HEK293 (cell line): ENCODE data around the gene PIK3R5.

Source experiments
- CTCF ChIP-seq: fragments of 450-650 bp; formaldehyde crosslinking; IDR thresholded peaks from 2 replicates; pipeline ENCODE4 v1.5.1; 2016; ENCODE audit warnings: missing biosample characterization, missing genetic modification characterization
- HOXA7 ChIP-seq: sonication (generic); formaldehyde crosslinking; IDR thresholded peaks from 2 replicates; pipeline ENCODE4 v1.8.1; 2022; ENCODE audit warnings: missing genetic modification reagents, borderline replicate concordance
- ZNF426 ChIP-seq: fragments of 450-650 bp; formaldehyde crosslinking; IDR thresholded peaks from 2 replicates; pipeline ENCODE4 v1.5.1; 2017; ENCODE audit warnings: missing biosample characterization, missing genetic modification characterization, mild to moderate bottlenecking, inconsistent platforms, moderate library complexity
- ZNF558 ChIP-seq: fragments of 450-650 bp; formaldehyde crosslinking; IDR thresholded peaks from 2 replicates; pipeline ENCODE4 v1.5.1; 2016; ENCODE audit warnings: missing biosample characterization, missing genetic modification characterization
- ZNF561 ChIP-seq: fragments of 450-650 bp; IDR thresholded peaks from 2 replicates; pipeline ENCODE4 v1.5.1; 2018; ENCODE audit warnings: missing biosample characterization, missing genetic modification characterization, borderline replicate concordance
- ZNF623 ChIP-seq: fragments of 450-650 bp; formaldehyde crosslinking; IDR thresholded peaks from 2 replicates; pipeline ENCODE4 v1.5.1; 2016; ENCODE audit warnings: missing biosample characterization, missing genetic modification characterization
- ZNF658 ChIP-seq: fragments of 450-650 bp; formaldehyde crosslinking; IDR thresholded peaks from 2 replicates; pipeline ENCODE4; 2016; ENCODE audit warnings: missing biosample characterization, missing genetic modification characterization
- TF ChIP-seq, protein P1 (sequence below): fragments of 450-650 bp; formaldehyde crosslinking; IDR thresholded peaks from 2 replicates; pipeline ENCODE4 v1.5.1; 2016; ENCODE audit warnings: missing biosample characterization, missing genetic modification characterization

- TF ChIP-seq CTCF (tag by site-specific recombination) (no peak), ZNF426 (no peak), ZNF658 (tag by site-specific recombination) (no peak), ZNF623 (tag by site-specific recombination) (no peak), ZNF561 (tag by site-specific recombination) (no peak), HOXA7 (no peak), ZNF558 (no peak)
- TF ChIP-seq, protein P1, sequence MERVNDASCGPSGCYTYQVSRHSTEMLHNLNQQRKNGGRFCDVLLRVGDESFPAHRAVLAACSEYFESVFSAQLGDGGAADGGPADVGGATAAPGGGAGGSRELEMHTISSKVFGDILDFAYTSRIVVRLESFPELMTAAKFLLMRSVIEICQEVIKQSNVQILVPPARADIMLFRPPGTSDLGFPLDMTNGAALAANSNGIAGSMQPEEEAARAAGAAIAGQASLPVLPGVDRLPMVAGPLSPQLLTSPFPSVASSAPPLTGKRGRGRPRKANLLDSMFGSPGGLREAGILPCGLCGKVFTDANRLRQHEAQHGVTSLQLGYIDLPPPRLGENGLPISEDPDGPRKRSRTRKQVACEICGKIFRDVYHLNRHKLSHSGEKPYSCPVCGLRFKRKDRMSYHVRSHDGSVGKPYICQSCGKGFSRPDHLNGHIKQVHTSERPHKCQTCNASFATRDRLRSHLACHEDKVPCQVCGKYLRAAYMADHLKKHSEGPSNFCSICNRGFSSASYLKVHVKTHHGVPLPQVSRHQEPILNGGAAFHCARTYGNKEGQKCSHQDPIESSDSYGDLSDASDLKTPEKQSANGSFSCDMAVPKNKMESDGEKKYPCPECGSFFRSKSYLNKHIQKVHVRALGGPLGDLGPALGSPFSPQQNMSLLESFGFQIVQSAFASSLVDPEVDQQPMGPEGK, result no peak
Observed at GRCh38 chr17:8941520-8941919, 24.0 kb downstream of the PIK3R5 start.
